Cortex of kidney (tissue), 1 donor: Measurements from ENCODE around the gene AFF4.

ENCODE experiments used
- DNase-seq: peaks from one replicate; lab custom pipeline; 2025; lab: John Stamatoyannopoulos, UW

AFF4 gene

GRCh38 chr5:132889501-132889900 lies 73.9 kb downstream of the AFF4 start:
- DNase-seq: no peak

- no peak for DNase-seq
Observed at GRCh38 chr5:132887283-132887682, 76.2 kb downstream of the AFF4 start.

- no peak for DNase-seq
Observed at GRCh38 chr5:132886064-132886823, 77.2 kb downstream of the AFF4 start.

- no peak for DNase-seq
Observed at GRCh38 chr5:132884548-132884947, 78.9 kb downstream of the AFF4 start.

- no peak for DNase-seq
Observed at GRCh38 chr5:132883261-132883834, 80.1 kb downstream of the AFF4 start.

- no peak for DNase-seq
Observed at GRCh38 chr5:132877938-132878337, 85.5 kb downstream of the AFF4 start.

GRCh38 chr5:132877466-132877865 lies 86.0 kb downstream of the AFF4 start:
- DNase-seq: no peak

GRCh38 chr5:132876020-132876759 lies 87.2 kb downstream of the AFF4 start:
- DNase-seq: no peak

- no peak for DNase-seq
Observed at GRCh38 chr5:132873930-132874271, 89.5 kb downstream of the AFF4 start.

- DNase-seq: no peak
Observed at GRCh38 chr5:132873119-132873929, 90.1 kb downstream of the AFF4 start, which contains the start of gene LEAP2. LEAP2 (plus strand) TSS chr5:132873668; CDS start chr5:132873695, 27 bp downstream.

- no peak for DNase-seq
Observed at GRCh38 chr5:132872788-132873118, 90.7 kb downstream of the AFF4 start.

GRCh38 chr5:132871459-132872284 lies 91.8 kb downstream of the AFF4 start:
- DNase-seq: no peak

GRCh38 chr5:132870801-132871200 lies 92.6 kb downstream of the AFF4 start:
- DNase-seq: no peak

GRCh38 chr5:132868754-132869153 lies 94.7 kb downstream of the AFF4 start:
- DNase-seq: no peak

- no peak for DNase-seq
Observed at GRCh38 chr5:132867046-132867451, 96.4 kb downstream of the AFF4 start.

GRCh38 chr5:132866342-132867045 lies 96.9 kb downstream of the AFF4 start, which contains the start of the genes GDF9 and UQCRQ:
GDF9 (minus strand) TSS chr5:132866469; CDS start chr5:132864533, 1,936 bp downstream.
UQCRQ (plus strand) TSS chr5:132866642; CDS start chr5:132866882, 240 bp downstream.
- peak; percentile 60 for DNase-seq

GRCh38 chr5:132865668-132866341 lies 97.6 kb downstream of the AFF4 start:
- DNase-seq: no peak

GRCh38 chr5:132860742-132861141 lies 102.7 kb downstream of the AFF4 start:
- no peak for DNase-seq

- no peak for DNase-seq
Observed at GRCh38 chr5:132859889-132860437, 103.5 kb downstream of the AFF4 start.

- no peak for DNase-seq
Observed at GRCh38 chr5:132856011-132856410, 107.4 kb downstream of the AFF4 start.
